Prostate gland (tissue), 2 donors: Measurements from ENCODE around the gene CHST1. TPM values are rescaled to one million over a fixed set of nuclear protein-coding genes. Genes with fewer than 3 reads are reported as not detected.

Experiments used
- DNase-seq: peaks from one replicate; pipeline ENCODE4 v3.0.0-alpha.2; 2019; ENCODE audit warnings: low spot score
- H3K27ac ChIP-seq, 2 donors: fragments of 200-600 bp; sonication (generic); 2 replicates each; pipeline ENCODE4 v1.5.1; 2017 to 2019
- H3K27me3 ChIP-seq: fragments of 200-600 bp; sonication (generic); replicated peaks from 2 replicates; pipeline ENCODE4 v1.5.1; 2019; ENCODE audit not compliant: insufficient read depth
- H3K36me3 ChIP-seq, 2 donors: fragments of 200-600 bp; sonication (generic); 1 replicate in 1 of 2; 2 replicates in 1 of 2; pipeline versions ENCODE4 v1.5.1 to v1.8.1; 2017 to 2019
- H3K4me1 ChIP-seq: fragments of 200-600 bp; sonication (generic); replicated peaks from 2 replicates; pipeline ENCODE4 v1.5.1; 2019
- H3K4me3 ChIP-seq, 2 donors: fragments of 200-600 bp; sonication (generic); 2 replicates each; pipeline ENCODE4 v1.5.1; 2017 to 2019
- H3K9me3 ChIP-seq: fragments of 200-600 bp; sonication (generic); 2 replicates; pipeline ENCODE4 v1.5.1; 2017
- CTCF ChIP-seq, 4 experiments: fragments of 200-600 bp in 2 of 4; fragments of 450-650 bp in 2 of 4; sonication (generic) in 2 of 4; IDR thresholded peaks; 1 replicate in 3 of 4; 2 replicates in 1 of 4; pipeline ENCODE4 v1.5.1; 2016 to 2019; ENCODE audit warnings: antibody characterized with exemption in 4 of 4, mild to moderate bottlenecking in 2 of 4, moderate library complexity in 2 of 4
- POLR2A ChIP-seq: fragments of 450-650 bp; IDR thresholded peaks from one replicate; pipeline ENCODE4 v1.6.1; 2016; ENCODE audit warnings: antibody characterized with exemption, mild to moderate bottlenecking
- POLR2AphosphoS5 ChIP-seq: sonication (generic); formaldehyde crosslinking; IDR thresholded peaks from one replicate; pipeline ENCODE4 v1.6.1; 2017; ENCODE audit warnings: antibody characterized with exemption
- WGBS: methylation state at CpG from one replicate; pipeline ENCODE4 v1.1.5; 2018; 5-methylcytosine and 5-hydroxymethylcytosine counted together
- intact Hi-C: fragments of 100-400 bp; cut with DNase I; formaldehyde crosslinking; loops from one replicate; pipeline ENCODE4 v1.14.2; 2022
- total RNA-seq, 2 donors: library from RNA; depleted of rRNA; stranded (reverse); fragments of >200 nt; gene quantifications; one replicate each; pipeline ENCODE4 v1.1.0, GENCODE V29; 2016

Gene CHST1
- total RNA-seq, 2 donors from 2014 or later, result 0.32 to 4.4 TPM

DNA sequence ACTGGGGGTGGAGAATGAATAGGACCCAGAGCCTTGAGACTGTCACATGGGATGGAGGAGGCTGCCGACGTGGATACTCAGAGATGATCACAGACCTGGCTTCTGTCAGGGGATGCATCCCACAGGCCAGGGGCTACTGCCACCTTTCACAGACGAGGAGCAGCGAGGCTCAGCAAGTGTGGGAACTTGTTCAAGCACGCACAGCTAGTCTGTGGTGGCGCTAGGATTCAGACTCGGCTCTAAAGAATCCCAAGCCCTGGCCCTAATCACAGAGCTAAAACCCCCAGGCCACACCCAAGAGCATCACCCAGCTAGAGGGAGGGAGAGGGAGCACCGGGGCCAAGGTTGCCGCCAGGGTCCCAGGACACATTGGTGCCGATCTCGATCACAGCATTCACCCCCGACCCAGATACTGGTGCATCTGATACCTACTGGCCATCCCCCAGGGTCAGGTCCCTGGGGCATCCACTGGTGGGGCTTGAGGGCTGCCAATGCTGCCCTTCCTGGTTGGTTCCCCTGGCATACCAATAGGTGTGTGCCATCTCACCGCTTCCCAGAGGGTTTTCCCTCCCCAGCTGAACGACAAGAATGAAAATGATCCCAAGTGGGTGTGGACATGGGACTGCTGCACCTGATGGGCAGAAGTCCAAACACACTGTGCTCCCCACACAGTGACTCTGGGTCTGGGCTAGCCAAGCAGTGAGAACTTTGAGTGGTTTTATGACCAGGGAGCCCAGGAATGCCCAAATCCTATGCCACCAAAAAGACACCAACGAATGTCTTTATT is 6.2 kb downstream of the CHST1 start:
- Histone ChIP-seq H3K4me1 (peaks cover under 1% of the 10 kb centered on the region), H3K9me3 (no peaks in the 10 kb centered on the region), H3K27me3 (no peaks in the 10 kb centered on the region), H3K4me3 (no peak overlapping the region), H3K36me3 (no peaks in the 10 kb centered on the region), H3K27ac (peak overlapping the region in 1 of 2 donors; percentile 33)
- TF ChIP-seq POLR2A (no peak), POLR2AphosphoS5 (no peak), CTCF (IDR thresholded peaks at IDR 0.05) (no peak)
- intact Hi-C loops, result loop anchor here (10.0 kb wide), 1 partner anchor 116 kb away; no protein-coding TSS in a partner anchor
- 52% methylated on average over 15 of the region's 15 CpGs for WGBS
- no peak for DNase-seq

DNA sequence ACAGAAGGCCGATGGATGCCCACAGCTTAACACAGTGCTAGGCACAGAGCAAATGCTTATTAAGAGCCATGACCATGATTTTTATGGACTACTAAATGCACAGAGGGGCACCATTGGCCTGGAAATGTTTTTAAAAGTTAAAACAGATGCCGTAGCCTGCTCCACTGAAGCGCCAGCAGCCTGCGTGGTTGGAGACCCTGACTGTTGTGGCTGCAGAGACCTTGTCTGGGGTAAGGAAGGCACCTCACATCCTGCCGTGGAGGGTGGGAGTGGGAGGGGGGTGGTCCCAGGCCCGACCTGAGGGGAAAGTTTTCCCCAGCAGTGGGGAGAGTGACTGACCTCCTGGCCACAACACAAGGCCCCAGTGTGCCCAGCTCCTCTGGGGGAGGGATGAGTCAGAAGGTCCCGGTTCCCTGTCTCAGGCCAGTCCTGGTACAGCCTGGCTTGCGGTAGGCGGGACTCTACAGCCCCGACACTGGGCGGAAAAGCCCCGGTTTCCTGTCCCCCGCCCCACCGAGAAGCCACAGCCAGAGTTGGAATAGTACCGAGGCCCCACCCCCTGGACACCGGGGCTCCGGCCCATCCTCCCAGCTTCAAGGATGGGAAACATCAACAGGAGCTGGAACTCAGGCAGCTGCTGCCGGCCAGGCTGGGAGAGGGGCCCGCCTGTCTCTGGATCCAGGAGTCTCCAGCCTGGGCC is 7.0 kb downstream of the CHST1 start:
- H3K9me3 ChIP-seq, result no peaks in the 10 kb centered on the region
- TF ChIP-seq CTCF (IDR thresholded peaks at IDR 0.05) (no peak), POLR2A (no peak), POLR2AphosphoS5 (peak; percentile 15)
- H3K4me1 ChIP-seq, result no peaks in the 10 kb centered on the region
- intact Hi-C loops, result loop anchor here (10.0 kb wide), 1 partner anchor 116 kb away; no protein-coding TSS in a partner anchor
- DNase-seq, result no peak
- WGBS, result 45% methylated on average over 12 of the region's 19 CpGs
- H3K4me3 ChIP-seq, result no peak overlapping the region
- H3K27me3 ChIP-seq, result no peaks in the 10 kb centered on the region
- peak overlapping the region in 1 of 2 donors; percentile 33 for H3K27ac ChIP-seq
- no peaks in the 10 kb centered on the region for H3K36me3 ChIP-seq

- Histone ChIP-seq H3K27me3 (no peaks in the 10 kb centered on the region), H3K9me3 (no peaks in the 10 kb centered on the region), H3K27ac (peak overlapping the region in 1 of 2 donors; percentile 33), H3K4me3 (no peak overlapping the region), H3K36me3 (no peaks in the 10 kb centered on the region), H3K4me1 (no peaks in the 10 kb centered on the region)
- intact Hi-C loops, result loop anchor here (10.0 kb wide), 1 partner anchor 117 kb away; no protein-coding TSS in a partner anchor
- DNase-seq, result no peak
- TF ChIP-seq POLR2AphosphoS5 (no peak), CTCF (IDR thresholded peaks at IDR 0.05) (no peak), POLR2A (no peak)
- WGBS, result 97% methylated on average over 8 of the region's 8 CpGs
Observed at GRCh38 chr11:45657496-45658260, 7.7 kb downstream of the CHST1 start.

DNA sequence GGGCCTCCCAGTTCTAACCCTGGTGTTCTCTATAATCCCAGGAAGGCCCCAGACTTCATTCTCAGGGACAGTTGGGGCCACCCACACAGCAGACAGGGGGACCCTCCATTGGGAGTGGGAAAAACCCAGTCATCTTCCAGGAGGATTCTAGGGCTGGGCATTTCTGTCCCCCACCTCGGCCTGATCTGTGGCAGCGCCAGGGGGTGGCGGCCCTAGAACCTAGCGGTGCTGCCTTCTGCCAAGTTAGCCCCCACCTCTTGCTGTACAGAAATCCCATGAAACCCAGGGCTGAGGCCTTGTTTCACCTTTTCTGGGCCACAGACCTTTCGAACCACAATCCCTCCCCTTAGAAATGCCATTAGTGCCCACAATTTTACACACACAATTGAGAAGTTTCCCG is 9.6 kb downstream of the CHST1 start:
- Histone ChIP-seq H3K4me3 (no peak overlapping the region), H3K9me3 (no peaks in the 10 kb centered on the region), H3K36me3 (no peaks in the 10 kb centered on the region), H3K4me1 (no peaks in the 10 kb centered on the region), H3K27ac (no peak overlapping the region), H3K27me3 (no peaks in the 10 kb centered on the region)
- intact Hi-C loops, result loop anchor here (2.0 to 10.0 kb wide), 2 partner anchors 119 to 285 kb away; no protein-coding TSS in a partner anchor
- no peak for DNase-seq
- no peak for TF ChIP-seq POLR2A
- no peak for TF ChIP-seq POLR2AphosphoS5
- WGBS, result 91% methylated on average over 6 of the region's 6 CpGs

DNA sequence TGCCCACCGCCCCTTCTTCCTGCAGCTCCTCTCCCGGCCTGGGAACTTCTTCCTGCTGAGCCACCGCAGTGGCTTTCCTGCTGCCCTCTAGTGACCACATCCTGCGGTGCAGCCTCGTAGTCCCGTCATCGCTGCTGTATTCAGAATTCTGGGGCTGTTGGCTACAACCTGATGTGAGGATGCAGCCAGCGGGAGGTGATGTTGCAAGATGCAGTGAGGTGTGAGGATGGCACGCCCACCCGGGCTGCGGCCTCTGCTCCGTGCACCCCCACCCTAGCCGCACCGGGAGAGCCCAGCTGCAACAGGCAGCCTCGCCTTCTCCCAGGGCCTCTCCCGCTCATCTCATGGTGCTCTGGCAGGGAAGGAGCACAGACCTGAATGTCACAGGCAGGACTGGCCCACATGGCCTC is 10.1 kb downstream of the CHST1 start:
- DNase-seq, result peak; percentile 59
- Histone ChIP-seq H3K4me3 (no peak overlapping the region), H3K36me3 (no peaks in the 10 kb centered on the region), H3K27ac (no peak overlapping the region), H3K9me3 (no peaks in the 10 kb centered on the region), H3K4me1 (no peaks in the 10 kb centered on the region), H3K27me3 (no peaks in the 10 kb centered on the region)
- 13% methylated on average over 16 of the region's 16 CpGs for WGBS
- no peak for TF ChIP-seq POLR2A
- no peak for TF ChIP-seq POLR2AphosphoS5
- peak; percentile 54 to 84 (median 71) for TF ChIP-seq CTCF (IDR thresholded peaks at IDR 0.05)
- intact Hi-C loops, result loop anchor here (2.0 to 10.0 kb wide), 2 partner anchors 119 to 285 kb away; no protein-coding TSS in a partner anchor
